Retinal pigment epithelial cell (primary cell): Measurements from ENCODE around the gene RFX7.

ENCODE experiments used
- DNase-seq: peaks from one replicate; pipeline ENCODE4 v3.0.0-alpha.2; 2010; ENCODE audit warnings: low read depth
- H3K4me3 ChIP-seq: 2 replicates; pipeline ENCODE4 v1.5.1; 2011; ENCODE audit warnings: mild to moderate bottlenecking, low read length, control low read depth, moderate library complexity
- CTCF ChIP-seq: conservative IDR thresholded peaks from 2 replicates; pipeline ENCODE4 v1.5.1; 2011; ENCODE audit warnings: low read depth, low read length, control low read depth, inconsistent platforms

Gene RFX7

GRCh38 chr15:56185980-56186379 is 57.7 kb downstream of the RFX7 start:
- no peak for TF ChIP-seq CTCF
- no peak for DNase-seq
- no peak overlapping the region for H3K4me3 ChIP-seq

- no peak overlapping the region for H3K4me3 ChIP-seq
- TF ChIP-seq CTCF = no peak
- DNase-seq = no peak
Measured at GRCh38 chr15:56184516-56184915, 59.2 kb downstream of the RFX7 start.

GRCh38 chr15:56180851-56181250 is 62.8 kb downstream of the RFX7 start:
- no peak for DNase-seq
- TF ChIP-seq CTCF = no peak
- no peak overlapping the region for H3K4me3 ChIP-seq

GRCh38 chr15:56176996-56177395 is 66.7 kb downstream of the RFX7 start:
- no peak for DNase-seq
- TF ChIP-seq CTCF = no peak
- no peak overlapping the region for H3K4me3 ChIP-seq

- no peak overlapping the region for H3K4me3 ChIP-seq
- TF ChIP-seq CTCF = no peak
- no peak for DNase-seq
Measured at GRCh38 chr15:56175788-56176187, 67.9 kb downstream of the RFX7 start.

GRCh38 chr15:56174649-56175048 is 69.0 kb downstream of the RFX7 start:
- H3K4me3 ChIP-seq = no peak overlapping the region
- DNase-seq = no peak
- TF ChIP-seq CTCF = no peak

- no peak overlapping the region for H3K4me3 ChIP-seq
- no peak for TF ChIP-seq CTCF
- DNase-seq = no peak
Measured at GRCh38 chr15:56168394-56168793, 75.3 kb downstream of the RFX7 start.
